ENCODE measurements around the gene PARVG.

The PARVG gene

DNA sequence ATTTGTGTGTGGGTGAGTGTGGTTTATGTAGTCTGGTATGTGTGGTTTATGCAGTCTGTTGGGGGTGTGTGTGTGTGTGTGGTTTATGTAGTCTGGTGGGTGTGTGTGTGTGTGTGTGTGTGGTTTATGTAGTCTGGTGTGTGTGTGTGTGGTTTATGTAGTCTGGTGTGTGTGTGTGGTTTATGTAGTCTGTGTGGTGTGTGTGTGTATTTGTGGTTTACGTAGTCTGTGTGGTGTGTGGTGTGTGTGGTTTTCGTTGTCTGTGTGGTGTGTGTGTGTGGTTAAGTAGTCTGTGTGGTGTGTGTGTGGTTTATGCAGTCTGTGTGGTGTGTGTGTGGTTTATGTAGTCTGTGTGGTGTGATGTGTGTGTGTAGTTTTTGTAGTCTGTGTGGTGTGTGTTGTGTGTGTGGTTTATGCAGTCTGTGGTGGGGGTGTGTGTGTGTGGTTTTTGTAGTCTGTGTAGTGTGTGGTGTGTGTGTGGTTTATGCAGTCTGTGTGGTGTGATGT, 26.2 kb upstream of the PARVG start:
- no peak for DNase-seq (ENCODE audit: low read depth)

DNA sequence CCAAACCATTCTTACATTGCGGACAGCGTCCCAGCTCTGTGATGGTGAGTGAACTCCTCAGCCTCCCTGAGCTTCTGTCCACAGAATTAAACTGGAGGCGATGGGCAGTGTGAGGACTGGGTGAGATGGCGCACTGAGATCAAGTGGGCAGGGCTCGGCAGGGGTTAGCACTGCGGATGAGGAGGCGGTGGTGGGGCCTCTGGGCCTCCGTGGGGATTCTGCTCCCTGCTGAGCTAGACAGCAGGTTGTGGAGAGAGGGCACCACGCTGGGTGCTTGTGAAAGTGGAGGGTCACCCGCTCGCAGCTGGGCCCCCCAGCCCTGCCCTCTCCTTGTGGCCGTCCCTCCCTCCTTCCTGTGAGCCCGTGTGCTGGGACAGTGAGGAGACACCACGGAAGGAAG, 25.6 kb upstream of the PARVG start:
- DNase-seq (ENCODE audit: low read depth), result no peak

DNA sequence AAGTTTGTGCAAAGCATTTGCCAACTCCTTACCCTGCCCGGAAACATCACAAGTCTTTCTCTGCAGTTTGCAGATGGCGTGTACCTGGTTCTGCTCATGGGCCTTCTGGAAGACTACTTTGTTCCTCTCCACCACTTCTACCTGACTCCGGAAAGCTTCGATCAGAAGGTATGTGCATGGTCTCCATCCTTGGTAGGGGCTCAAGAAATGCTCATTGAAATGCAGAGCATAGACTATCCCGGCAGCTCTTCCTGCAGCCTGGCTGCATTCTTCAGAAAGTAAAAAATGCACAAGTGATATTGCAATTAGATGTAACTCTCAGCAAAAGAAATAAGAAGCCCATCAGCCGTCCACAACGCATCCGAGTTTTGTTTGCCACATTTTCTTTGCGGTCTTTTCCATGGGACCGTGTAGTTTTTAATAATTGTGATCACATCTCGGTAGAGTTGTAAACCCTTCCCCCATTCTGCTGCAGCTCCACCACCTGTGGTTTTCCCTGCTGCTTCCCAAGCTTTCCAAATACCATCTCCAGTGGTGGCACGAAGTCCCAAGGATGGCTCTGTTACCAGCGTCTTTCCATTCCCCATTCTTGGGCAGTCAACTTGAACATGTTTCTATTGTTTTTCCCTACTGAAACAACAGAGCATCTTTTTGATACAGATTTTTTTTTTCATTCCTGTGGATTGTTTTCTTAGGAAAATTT, 22.7 kb upstream of the PARVG start:
- DNase-seq (ENCODE audit: low read depth), result no peak

GRCh38 chr22:44158816-44159215, 21.9 kb upstream of the PARVG start:
- DNase-seq (ENCODE audit: low read depth), result no peak

DNA sequence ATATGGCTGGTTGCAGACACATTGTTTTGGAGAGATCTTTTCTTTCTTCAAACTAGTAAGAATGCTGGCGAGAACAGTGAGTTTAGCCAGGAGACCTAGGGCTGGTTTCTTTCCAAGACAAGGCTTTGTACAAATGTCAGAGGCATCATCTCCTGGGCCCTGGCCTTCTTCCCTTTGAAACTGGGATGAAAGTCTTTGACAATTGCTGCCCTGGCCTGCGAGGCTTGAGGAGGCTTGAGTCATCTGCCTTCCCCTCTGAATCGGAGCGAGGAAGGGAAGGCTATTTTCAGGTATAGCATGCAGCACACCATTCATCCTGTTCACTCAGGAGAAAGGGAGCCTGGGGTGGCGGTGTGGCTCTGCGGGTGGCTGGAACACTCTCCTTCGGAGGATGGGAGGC, 21.5 kb upstream of the PARVG start:
- DNase-seq (ENCODE audit: low read depth), result no peak

GRCh38 chr22:44159811-44160210, 20.9 kb upstream of the PARVG start:
- DNase-seq (ENCODE audit: low read depth), result no peak

DNA sequence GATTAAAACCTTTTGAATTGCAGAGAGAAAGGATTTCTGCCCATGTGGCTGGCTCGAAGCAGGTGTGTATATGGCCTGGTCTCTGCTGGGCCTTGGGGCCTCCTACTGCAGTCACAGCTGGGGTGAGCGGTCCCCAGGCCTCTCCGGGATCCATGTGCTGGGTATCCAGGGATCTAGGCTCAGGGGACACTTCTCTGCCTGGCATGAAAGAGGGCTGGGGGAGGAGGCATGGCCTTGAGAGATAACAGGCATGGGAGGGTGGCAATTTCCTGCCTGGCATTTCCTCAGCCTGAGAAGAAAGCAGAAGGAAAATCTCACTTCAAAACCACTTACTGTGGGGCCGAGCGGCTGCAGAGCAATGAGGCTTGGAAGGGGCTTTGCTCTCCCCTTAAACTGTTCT, 20.3 kb upstream of the PARVG start:
- DNase-seq (ENCODE audit: low read depth), result no peak

GRCh38 chr22:44161673-44162072, 19.1 kb upstream of the PARVG start:
- no peak for DNase-seq (ENCODE audit: low read depth)

GRCh38 chr22:44162960-44163359, 17.8 kb upstream of the PARVG start:
- no peak for DNase-seq (ENCODE audit: low read depth)

DNA sequence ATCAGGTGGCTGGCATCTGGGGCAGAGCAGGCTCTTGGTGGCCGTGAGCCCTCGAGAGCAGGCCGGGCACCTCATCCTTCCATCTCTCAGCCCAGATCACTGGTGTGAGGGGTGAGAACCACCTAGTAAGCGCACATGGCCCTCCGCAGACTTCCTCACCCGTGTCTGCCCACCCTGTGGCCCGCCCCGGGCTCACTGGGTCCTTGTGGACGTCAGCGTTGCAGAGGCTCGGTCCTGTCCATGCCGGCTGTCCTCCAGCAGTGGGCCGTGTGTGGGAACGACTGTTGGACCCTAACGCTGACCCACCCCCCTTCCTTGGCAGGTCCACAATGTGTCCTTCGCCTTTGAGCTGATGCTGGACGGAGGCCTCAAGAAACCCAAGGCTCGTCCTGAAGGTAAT, 17.2 kb upstream of the PARVG start:
- DNase-seq (ENCODE audit: low read depth), result no peak

- DNase-seq (ENCODE audit: low read depth), result no peak
Observed at GRCh38 chr22:44164031-44164430, 16.7 kb upstream of the PARVG start.

DNA sequence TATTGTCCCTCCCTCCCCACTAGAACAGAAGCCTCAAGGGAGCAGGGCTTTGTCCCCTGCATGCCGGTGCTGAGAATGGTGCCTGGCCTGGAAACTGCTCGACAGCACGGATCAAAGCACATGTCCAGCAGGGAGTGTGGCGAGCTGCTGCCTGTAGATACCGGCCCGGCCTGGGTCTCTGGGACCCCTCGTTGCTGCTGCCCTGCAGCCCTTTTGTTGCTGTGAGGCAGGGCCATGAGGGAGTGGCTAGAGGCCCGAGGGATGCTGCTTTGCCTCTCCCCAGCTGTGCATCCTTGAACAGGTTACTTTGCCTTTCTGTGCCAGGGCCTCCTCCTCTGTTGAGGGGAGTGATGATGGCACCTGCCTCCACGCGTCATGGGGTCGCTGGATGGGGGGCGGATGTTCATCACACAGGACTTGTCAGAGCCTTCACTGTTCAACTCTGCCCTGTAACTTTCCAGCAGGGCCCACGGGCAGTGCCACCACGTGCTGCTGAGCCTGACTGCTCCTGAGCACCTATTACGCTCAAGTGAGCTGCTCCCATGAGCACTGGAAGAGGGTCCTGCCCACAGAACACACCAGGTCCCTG, 15.3 kb upstream of the PARVG start:
- DNase-seq (ENCODE audit: low read depth), result no peak

- DNase-seq (ENCODE audit: low read depth), result no peak
Observed at GRCh38 chr22:44166498-44167276, 14.0 kb upstream of the PARVG start.

- no peak for DNase-seq (ENCODE audit: low read depth)
Observed at GRCh38 chr22:44167501-44167900, 13.2 kb upstream of the PARVG start.

GRCh38 chr22:44168206-44168605, 12.5 kb upstream of the PARVG start:
- DNase-seq (ENCODE audit: low read depth), result no peak

GRCh38 chr22:44170470-44170869, 10.3 kb upstream of the PARVG start:
- DNase-seq (ENCODE audit: low read depth), result no peak

- no peak for DNase-seq (ENCODE audit: low read depth)
Observed at GRCh38 chr22:44171561-44171960, 9.2 kb upstream of the PARVG start.

DNA sequence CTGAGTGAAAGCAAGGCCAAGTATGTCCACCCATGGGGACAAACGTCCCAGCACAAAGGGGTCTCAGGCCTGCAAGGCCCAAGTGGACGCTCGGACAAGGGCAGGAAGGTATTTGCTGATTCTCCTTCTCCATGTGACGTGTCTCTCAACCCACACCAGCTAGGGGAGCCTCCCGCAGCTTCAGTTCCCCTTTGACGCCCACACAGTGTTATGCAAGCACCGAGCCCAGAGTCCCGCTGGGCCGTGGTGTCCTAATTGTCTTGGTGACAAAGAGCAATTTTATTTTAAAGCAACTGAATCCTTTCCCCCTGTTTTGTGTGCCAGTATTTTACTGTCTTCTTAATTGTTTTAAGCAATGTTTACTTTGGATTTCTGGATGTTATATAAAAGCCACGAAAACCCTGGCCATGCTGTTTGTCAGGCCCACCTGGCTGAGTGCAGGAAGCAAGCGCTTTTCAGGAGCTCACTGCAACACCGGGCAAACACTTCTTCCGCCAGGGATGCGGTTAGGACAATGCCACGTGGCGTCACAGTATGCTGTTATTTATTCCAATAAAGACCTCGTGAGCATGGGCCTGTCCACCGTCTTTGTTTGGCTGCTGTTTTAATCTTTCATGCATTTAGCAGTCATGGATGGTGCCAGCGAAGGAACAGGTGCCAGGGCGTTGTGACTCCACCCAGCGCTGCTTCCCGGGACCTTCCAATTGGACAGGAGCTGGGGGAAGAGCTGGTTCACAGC, 8.2 kb upstream of the PARVG start:
- DNase-seq (ENCODE audit: low read depth), result no peak

DNA sequence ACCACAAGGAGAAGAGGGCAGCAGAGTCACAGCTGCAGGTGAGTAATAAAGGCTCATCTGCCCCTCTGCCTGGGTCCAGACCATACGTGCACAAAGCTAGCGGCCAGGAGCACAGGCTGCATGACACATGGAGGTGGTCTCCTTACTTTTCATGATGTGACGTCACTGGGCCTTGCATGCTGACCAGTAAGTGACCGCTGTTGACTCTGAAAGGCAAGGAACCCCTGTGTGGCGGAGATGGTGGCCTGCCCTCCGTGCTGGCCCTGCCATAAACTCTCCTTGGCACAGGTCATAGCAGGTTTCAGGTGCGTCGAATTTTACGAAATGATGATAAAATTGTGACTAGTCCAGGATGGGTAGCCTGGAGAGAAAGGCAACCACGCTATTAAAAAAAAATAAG, 7.6 kb upstream of the PARVG start:
- DNase-seq (ENCODE audit: low read depth), result no peak

- DNase-seq (ENCODE audit: low read depth), result no peak
Observed at GRCh38 chr22:44175676-44176075, 5.0 kb upstream of the PARVG start.

- DNase-seq (ENCODE audit: low read depth), result no peak
Observed at GRCh38 chr22:44179196-44179988, 1.3 kb upstream of the PARVG start.

Measured in stimulated activated CD8-positive, alpha-beta memory T cell treated with anti-CD3 and anti-CD28 coated beads, Interleukin-12 subunit alpha, Interleukin-12 subunit beta, amount 100 ng/mL, for 1 hour (primary cell).